HG03139 (cell line): ENCODE measurements around the gene TKT.
"Not testable (repeated sequence)": the region's sequence is repeated elsewhere in the genome, so short reads cannot be mapped to it uniquely, and the experiment has no call there.

Experiments used
- ATAC-seq: cut with Tn5 transposase; IDR thresholded peaks from one replicate; pipeline ENCODE4 v1.9.1; 2021; ENCODE audit not compliant: unreplicated experiment

TKT gene, protein sequence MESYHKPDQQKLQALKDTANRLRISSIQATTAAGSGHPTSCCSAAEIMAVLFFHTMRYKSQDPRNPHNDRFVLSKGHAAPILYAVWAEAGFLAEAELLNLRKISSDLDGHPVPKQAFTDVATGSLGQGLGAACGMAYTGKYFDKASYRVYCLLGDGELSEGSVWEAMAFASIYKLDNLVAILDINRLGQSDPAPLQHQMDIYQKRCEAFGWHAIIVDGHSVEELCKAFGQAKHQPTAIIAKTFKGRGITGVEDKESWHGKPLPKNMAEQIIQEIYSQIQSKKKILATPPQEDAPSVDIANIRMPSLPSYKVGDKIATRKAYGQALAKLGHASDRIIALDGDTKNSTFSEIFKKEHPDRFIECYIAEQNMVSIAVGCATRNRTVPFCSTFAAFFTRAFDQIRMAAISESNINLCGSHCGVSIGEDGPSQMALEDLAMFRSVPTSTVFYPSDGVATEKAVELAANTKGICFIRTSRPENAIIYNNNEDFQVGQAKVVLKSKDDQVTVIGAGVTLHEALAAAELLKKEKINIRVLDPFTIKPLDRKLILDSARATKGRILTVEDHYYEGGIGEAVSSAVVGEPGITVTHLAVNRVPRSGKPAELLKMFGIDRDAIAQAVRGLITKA

DNA sequence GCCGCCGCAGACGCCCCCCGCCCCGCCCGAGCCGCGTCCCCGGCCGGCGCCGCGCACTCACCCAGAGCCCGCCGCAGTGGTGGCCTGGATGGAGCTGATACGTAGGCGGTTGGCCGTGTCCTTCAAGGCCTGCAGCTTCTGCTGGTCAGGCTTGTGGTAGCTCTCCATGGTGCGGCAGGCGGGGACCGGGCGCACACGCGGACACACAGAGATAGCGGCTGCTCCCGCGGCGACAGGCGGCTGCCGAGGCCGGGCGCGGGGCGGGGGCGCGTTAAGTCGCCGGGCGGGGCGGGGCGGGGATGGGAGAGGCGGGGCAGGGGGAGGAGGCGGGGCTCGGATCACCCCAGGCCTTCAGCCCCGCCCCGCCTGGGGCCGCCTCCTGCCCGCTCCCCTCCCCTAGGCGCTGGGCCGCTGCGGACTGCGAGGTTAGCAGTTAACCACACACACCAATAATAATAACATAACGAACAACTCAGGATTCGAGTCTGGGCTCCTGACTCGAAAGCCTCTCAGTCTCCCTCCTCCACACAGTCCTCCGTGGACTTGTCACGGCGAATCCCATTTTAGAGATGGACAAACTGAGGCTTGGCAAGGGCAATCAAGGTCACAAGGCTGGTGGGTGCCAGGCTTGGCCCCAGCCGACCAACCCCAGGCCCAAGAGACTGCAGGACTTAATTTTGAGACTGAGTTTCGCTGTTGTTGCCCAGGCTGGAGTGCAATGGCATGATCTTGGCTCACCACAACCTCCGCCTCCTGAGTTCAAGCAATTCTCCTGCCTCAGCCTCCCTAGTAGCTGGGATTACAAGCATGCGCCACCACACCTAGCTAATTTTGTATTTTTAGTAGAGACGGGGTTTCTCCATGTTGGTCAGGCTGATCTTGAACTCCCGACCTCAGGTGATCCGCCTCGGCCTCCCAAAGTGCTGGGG is at the start of gene TKT:
TKT (minus strand) TSS at position 248 of the 929 bp plus-strand sequence; CDS start at position 168, 80 bp downstream.
- peak; percentile 62 for ATAC-seq

DNA sequence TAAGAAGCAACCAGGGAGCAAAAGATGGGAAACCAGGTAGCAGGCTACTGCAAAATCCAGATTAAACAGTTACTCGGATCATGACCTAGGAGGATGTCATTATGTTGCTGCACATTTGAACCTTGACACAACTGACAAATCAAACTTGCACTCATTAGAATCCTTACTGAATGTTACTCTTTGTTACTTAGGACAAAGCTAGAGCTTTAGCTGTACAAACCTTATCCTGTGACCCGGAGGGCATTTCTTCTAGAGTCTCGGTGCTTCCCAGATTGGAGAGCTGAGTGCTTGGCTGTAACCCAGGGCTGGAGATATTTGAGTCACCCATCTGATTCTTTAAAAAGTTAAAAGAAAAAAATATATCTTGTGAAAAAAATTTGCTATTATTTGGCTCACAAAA is 48.1 kb upstream of the TKT start:
- ATAC-seq: no peak

DNA sequence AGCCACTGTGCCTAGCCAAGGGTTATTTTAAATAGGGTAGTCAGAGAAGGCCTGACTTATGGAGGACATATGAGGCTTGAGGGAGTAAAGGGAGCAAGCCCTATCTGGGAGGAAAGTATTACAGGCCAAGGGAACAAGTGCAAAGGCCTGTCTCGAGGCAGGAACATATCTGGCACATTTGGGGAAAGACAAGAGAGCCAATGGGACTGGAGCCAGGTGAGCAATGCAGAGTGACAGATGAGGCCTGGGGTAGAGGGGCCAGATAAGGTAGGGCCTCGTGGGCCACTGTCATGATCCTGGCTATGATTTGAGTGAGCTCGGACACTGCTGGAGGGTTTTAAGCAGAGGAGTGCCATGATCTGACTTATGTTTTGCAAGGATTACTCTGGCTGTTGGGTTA is 47.7 kb upstream of the TKT start:
- no peak for ATAC-seq

DNA sequence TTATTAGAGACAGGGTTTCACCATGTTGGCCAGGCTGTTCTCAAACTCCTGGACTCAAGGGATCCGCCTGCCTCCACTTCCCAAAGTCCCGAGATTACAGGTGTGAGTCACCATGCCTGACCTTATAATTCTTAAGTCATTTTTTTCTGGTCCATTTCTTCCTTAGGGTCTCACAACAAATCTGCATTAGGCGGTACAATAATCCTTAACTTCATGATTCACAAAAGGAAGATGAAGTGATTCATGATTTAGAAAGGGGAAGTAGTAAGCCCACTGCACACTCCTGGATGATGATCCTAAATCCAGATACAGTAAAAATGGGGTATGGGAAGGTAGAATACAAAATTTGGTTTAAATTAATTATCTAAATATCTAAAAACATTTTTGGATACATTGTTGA is 45.0 kb upstream of the TKT start:
- ATAC-seq: no peak

DNA sequence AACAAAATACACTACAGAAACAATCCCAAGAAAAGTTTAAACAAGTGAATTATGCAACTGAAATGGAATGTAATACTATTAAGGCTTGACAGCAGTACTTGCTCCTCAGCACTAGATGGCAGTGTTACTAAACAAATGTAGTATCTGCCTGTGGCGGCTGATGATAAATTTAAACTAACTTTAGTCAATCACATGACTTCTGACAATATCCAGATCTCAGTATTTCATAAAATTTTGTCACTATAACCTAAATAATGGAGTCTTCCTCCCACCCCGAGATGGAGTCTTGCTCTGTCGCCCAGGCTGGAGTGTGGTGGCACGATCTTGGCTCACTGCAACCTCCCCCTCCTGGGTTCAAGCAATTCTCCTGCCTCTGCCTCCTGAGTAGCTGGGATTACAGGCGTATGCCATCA is 43.8 kb upstream of the TKT start:
- not testable (repeated sequence) for ATAC-seq

DNA sequence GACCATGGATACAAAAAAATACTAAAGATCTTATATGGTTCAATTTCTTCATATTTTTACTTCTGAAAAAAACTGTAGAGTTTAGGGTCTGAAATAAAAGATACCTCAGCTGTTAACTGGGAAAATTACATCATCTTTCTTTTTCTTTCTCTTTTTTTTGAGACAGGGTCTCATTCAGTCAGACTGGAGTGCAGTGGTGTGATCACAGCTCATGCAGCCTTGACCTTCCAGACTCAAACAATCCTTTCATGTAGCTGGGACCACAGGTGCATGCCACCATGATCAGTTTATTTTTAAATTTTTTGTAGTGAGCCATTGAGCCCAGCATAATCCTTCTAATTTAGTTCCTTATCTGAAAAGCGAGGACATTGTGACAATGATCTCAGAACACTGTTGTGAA is 39.6 kb upstream of the TKT start:
- no peak for ATAC-seq

DNA sequence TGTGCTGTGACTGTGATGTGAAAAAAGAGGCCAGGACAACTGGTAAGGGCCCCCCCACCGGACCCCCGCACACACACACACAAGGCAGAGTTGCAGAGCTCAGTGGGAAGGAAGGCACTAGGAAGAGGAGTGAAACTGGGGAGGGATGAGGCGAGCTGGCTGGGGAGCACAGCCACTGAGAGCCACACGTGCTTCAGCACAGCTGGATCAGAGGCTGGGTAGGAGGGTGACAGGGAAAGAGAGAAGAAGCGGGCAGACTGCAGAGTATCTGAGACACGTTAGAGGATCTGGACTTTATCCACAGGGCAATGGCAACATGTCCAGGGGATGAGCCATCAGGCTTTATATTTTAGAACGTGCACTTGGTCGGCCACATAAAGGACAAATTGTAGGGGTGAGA is 38.0 kb upstream of the TKT start:
- no peak for ATAC-seq

DNA sequence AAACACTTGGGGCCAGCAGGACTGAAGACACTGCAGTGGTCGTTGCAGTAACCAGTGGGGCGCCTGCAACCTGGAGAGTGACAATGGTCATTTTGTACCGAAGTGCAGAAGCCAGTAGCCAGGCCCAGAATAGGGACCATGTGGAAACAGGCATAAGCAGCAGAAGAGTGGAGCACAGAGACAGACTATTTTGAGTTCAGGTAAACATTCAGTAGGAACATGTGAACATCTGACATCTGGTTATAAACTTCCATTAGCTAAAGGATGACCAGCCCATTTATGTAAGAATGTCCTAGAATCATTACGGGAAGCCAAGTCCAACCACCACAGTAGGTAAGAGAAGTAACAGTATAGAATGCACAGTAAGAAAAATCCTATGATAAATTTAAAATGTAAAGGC is 32.4 kb upstream of the TKT start:
- ATAC-seq: no peak

DNA sequence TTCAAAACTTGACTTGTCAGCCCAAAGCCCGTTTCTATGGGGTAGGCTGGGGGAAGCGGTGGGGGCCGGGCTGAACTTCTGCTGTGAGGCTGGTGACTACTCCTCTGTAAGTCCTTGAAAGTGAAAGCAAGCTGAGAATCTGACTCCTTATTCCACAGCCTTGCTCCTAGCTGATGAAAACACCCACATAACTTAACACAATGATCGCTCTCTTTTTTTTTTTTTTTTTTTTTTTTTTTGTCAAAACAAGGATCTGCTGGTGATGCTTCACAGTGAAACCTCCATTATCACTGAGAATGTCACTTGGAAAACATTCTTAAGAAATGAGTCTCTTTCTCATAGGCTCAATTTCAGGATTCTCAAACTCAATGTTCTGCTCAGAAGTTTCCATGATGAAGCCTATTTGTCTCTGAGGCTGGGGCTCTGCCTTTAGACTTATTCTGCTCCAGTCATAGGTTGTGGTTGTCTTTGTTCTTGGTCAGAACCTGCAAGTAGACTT is 31.4 kb upstream of the TKT start:
- ATAC-seq: no peak

DNA sequence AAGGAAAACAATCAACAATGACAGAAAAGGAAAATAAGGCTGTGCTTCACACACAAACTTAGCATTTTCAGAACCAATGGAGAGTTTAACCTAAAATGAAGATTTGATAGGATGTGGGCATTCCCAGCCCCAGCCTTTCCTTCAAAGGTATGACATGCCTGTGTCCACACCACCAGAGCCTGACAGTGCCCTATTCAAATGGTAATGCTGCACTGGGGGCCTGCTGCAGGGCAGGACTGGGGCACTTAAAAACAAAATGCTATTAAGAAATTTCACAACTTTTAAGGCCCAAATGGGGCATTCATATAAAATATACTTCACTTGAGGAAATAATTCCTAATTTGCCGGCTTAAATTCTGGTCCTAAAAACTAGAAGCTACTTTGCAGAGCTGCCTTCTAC is 30.9 kb upstream of the TKT start:
- no peak for ATAC-seq

DNA sequence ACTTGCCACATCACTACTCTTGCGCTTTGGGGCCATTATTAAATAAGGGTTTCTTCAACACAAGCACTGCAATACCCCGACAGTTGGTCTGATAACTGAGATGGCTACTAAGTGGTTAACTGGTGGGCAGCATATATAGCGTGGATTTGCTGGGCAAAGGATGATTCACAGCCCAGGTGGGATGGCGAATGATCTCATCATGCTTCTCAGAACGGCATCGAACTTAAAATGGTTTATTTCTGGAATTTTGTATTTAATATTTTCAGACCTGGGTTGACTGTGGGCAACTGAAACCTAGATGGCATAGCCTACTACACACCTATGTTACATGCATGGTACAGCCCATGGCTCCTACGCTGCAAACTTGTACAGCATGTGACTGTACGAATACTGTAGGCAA is 26.8 kb upstream of the TKT start:
- ATAC-seq: no peak

DNA sequence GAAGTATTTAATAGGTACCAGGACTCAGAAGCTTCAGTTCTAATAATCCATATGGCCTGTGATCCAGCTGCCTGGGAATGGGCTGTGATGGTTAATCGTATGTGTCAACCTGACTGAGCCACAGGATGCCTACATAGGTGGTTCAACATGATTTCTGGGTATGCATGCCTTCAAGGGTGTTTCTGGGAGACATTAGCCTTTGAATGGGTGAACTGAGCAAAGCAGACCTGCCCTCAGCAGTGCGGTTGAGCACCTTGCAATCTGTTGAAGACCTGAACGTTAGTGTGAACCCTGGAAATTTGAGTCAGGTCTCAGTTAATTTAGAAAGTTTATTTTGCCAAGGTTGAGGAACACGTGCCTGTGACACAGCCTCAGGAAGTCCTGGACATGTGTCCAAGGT is 22.8 kb upstream of the TKT start:
- no peak for ATAC-seq

DNA sequence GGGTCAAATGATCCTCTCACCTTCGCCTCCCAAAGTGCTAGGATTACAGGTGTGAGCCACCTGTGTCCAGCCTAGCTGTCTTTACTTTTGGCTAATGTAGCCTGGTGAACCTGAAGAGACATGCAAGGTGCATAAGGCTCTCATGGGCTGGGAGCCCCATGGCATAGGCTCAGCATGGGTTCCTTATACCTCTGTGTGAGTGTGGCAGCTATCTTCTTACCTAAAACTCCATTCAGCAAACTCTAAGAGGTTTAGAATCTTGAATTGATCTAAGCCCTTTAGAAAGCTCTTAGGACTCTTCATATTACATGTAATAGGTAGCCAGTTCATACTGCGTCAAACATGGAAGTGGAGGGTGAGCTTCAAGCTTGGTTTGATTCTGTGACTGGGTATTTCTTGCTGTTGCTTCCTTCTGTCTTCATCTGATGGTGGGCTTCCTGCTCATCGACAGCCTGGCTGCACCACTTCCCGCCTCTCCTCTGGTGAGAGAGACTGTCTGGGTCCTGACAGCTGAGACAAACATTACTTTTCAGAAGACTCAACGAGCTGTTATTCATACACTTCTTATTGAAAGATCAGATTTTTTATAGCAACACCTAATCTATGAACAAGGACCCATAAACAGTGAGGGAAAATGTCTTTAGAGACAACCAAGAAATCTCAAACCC is 19.2 kb upstream of the TKT start:
- no peak for ATAC-seq

DNA sequence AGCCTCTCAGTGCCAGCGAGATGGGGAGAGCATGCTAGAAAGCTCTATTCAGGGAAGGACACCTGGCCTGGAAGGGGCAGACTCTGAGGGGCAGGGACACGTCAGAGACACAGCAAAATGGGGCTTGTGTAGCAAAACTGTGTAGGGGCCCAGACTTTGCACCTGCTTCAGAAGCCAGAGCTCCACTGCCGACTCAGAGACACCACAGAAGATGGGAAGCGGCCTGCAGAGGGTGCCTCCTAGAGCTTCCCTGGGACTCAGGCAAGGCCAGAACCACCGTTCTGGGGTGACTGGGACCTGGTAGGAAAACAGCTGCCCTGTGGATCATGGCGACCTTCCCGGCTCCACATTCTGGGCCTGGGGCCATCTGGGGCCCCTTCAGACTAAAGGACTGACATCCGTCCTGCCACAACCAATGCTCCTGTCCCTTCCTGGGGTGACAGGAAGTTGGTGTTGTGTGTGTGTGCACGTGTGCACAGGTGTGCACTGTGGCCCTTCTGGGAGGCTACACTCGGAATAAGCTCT is 17.4 kb upstream of the TKT start:
- ATAC-seq: no peak

DNA sequence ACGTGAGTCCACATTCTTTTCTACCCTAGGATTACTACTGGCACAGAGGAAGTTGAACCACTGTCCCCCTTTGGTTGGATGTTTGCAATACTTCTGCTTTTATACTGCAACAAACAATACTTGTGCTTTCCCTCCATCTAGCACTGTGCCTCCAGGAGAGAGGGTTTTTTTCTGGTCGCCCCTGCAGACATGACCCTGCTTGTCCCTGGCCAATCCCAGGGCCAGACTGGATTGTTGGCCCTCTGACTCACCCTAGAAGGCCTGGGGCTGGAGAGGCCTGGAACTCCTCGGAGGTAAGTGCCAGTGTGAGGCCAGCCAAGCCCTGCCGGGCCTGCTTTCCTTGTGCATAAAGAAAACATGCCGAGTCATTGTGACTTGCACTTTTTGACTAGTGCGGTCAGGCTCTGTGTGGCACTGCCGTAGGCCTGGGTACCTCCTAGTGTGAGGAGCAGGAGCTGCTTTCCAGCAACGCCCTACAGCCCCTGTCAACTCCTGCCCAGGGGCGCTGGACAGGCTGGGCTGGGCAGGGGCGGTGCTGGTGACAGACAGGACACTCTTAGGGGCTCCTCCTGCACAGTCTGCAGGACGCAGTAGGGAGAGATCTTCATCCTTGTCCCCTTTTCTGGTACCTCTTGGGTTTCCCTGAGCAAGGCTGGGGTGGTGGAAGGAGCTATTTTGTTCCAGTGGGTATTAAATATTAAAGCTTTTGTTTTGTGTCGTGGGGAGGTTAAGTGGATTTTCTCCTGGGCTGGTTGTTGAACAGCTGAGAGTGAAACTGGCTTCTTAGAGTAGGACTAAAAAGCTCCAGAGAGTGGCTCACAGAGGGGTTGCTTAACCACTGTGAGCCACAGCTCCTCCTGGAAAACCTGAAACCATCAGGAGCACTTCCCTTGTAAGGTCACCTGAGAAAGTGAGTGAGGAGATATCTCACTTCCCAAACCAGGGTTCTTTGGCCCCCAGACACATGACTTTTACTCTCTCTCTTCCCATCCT is 14.4 kb upstream of the TKT start:
- no peak for ATAC-seq

DNA sequence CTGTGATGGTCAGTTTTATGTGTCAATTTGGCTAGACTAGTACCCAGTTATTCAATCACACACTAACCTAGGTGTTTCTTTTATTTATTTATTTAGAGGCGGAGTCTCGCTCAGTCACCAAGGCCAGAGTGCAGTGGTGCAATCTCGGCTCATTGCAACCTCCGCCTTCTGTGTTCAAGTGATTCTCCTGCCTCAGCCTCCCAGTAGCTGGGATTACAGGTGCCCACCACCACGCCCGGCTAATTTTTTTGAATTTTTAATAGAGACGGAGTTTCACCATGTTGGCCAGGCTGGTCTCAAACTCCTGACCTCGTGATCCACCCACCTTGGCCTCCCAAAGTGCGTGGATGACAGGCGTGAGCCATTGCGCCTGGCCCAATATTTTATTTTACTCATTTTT is 13.4 kb upstream of the TKT start:
- ATAC-seq: not testable (repeated sequence)

DNA sequence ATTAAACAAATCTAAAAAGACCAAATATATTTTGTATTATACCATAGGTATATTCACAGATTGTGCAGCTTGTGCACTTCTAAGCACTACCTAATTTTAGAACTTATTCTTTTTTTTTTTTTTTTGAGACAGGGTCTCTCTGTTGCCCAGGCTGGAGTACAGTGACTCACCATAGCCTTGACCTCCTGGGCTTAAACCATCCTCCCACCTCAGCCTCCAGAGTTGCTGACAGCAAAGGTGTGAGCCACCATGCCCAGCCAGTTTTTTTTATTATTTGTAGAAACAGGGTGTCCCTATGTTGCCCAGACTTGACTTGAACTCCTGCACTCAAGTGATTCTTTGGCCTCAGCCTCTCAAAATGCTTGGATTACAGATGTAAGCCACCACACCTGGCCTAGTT is 11.9 kb upstream of the TKT start:
- ATAC-seq: no peak

DNA sequence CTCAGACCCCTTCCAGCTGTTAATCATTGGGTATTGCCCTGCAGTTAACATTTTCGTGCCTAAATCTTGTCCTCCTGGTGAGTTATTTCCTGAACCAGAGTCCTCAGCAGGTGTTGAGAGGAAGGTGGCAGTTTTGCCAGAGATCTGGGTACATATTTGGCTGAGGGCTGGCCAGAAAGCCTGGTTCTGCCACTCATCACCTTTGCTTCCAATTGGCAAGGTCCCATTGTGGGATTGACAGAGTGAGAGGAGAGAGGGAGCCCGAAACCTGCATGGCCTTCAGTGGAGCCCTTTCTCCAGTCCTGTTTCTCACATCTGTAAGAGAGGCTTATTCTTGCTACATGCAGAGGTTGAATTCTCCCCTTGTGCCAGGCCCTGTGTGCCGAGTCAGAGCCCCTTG is 8.9 kb upstream of the TKT start:
- ATAC-seq: no peak

DNA sequence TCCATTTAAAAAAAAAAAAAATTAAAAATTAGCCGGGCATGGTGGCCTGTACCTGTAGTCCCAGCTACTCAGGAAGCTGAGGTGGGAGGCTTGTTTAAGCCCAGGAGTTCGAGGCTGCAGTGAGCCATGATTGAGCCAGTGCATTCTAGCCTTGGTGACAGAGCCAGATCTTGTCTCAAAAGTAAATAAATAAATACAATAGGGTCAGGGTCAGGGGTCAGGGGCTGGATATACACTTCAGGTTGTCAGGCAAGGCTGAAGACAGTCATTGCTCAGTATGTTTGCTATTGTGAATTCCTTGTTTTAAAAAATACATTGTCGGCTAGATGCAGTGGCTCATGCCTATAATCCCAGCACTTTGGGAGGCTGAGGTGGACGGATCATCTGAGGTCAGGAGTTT is 8.1 kb upstream of the TKT start:
- ATAC-seq: no peak

DNA sequence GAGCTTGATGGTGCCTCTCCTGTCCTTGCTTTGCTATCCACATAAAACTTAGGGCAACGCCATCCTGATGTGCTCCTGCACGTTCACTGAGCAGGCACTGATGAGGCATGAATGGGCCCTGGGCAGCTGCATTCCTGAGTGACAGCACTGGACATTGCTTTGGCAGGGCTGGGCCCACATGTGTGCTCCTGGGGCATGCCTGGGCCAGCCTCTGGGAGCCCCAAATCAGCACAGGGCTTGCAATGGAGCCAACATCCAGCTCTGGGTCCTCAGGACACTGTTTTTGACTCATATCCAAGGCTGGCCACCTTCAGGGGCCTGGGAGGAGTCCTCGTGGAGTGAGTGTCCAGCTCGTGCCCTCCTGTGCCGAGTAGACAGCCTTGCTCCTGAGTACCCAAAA is 5.9 kb upstream of the TKT start:
- no peak for ATAC-seq
